SH-SY5Y (cell line): ENCODE data around the gene KRTAP5-9.

Experiments used
- GATA2 ChIP-seq: IDR thresholded peaks from 2 replicates; pipeline ENCODE4 v1.6.1; 2011; ENCODE audit warnings: mild to moderate bottlenecking, low read depth, low read length
- GATA3 ChIP-seq: IDR thresholded peaks from 2 replicates; pipeline ENCODE4 v1.6.1; 2011; ENCODE audit warnings: low read depth, mild to moderate bottlenecking, low read length, moderate library complexity

GRCh38 chr11:71527576-71528210, 20.5 kb upstream of the KRTAP5-9 start:
- TF ChIP-seq GATA3 (no peak), GATA2 (no peak)
